ENCODE results near the gene TJP2.

The TJP2 gene

GRCh38 chr9:69264526-69264925 is 90.4 kb downstream of the TJP2 start:
- no peak overlapping the region for H3K4me3 ChIP-seq (ENCODE audit: low read depth, low read length)
- no peak for DNase-seq
- no peaks in the 10 kb centered on the region for H3K9me3 ChIP-seq (ENCODE audit: severe bottlenecking)
- no peak for TF ChIP-seq CTCF (IDR thresholded peaks at IDR 0.05; ENCODE audit: low read depth, low read length)
- no peak overlapping the region for H3K27ac ChIP-seq
- H3K27me3 ChIP-seq (ENCODE audit: insufficient read depth, low read depth, severe bottlenecking): no peaks in the 10 kb centered on the region
- no peaks in the 10 kb centered on the region for H3K36me3 ChIP-seq

- no peak for TF ChIP-seq CTCF (IDR thresholded peaks at IDR 0.05; ENCODE audit: low read depth, low read length)
- no peaks in the 10 kb centered on the region for H3K36me3 ChIP-seq
- no peaks in the 10 kb centered on the region for H3K27me3 ChIP-seq (ENCODE audit: insufficient read depth, low read depth, severe bottlenecking)
- DNase-seq: no peak
- H3K9me3 ChIP-seq (ENCODE audit: severe bottlenecking): no peaks in the 10 kb centered on the region
- H3K27ac ChIP-seq: no peak overlapping the region
- no peak overlapping the region for H3K4me3 ChIP-seq (ENCODE audit: low read depth, low read length)
Observed at GRCh38 chr9:69265891-69266290, 91.8 kb downstream of the TJP2 start.

DNA sequence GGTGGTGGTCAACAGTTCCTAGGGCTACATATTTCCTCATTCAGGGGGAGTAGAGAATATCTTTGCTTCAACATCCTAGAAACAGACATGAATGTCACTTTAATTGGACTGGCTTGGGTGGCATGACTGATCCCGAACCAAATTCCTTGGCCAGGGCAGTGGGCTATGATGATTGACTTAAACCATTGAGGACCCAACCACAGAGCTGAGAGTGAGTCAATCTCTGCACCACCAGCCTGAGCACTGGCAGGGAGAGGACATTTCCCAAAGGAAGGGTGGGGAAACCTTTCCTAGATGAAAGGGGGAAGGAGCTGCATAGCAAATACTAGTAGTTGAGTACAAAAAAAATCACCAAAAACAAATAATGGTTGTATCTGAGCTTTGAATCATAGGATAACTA is 98.1 kb downstream of the TJP2 start:
- no peak for DNase-seq
- H3K27me3 ChIP-seq (ENCODE audit: insufficient read depth, low read depth, severe bottlenecking): no peaks in the 10 kb centered on the region
- TF ChIP-seq CTCF (IDR thresholded peaks at IDR 0.05; ENCODE audit: low read depth, low read length): no peak

DNA sequence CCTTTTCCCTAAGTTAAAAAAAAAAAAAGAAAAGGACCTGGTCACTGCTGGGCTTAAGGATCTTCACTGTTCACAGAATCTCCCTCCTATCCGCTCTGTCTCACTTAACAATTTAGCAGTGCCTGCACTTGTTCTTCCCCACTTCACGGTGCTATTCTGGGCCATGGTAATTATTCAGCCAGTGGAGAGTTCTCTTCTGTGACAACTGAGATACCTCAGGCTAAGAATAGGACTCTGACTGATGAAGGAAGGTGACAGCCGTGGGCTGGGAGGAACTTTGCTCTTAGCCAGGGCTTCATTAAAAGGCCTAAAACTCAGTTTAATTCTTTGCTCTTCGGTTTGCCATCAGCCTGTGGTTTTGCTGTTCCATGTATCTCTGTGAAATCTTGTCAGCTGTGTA is 99.1 kb downstream of the TJP2 start:
- no peak overlapping the region for H3K27ac ChIP-seq
- no peaks in the 10 kb centered on the region for H3K36me3 ChIP-seq
- H3K4me3 ChIP-seq (ENCODE audit: low read depth, low read length): no peak overlapping the region
- TF ChIP-seq CTCF (IDR thresholded peaks at IDR 0.05; ENCODE audit: low read depth, low read length): no peak
- H3K27me3 ChIP-seq (ENCODE audit: insufficient read depth, low read depth, severe bottlenecking): no peaks in the 10 kb centered on the region
- H3K9me3 ChIP-seq (ENCODE audit: severe bottlenecking): peaks cover 3% of the 10 kb centered on the region
- DNase-seq: no peak

More for the DNA sequence above, 98.1 kb downstream of the TJP2 start:
- no peak overlapping the region for H3K27ac ChIP-seq
- H3K4me3 ChIP-seq (ENCODE audit: low read depth, low read length): no peak overlapping the region
- H3K9me3 ChIP-seq (ENCODE audit: severe bottlenecking): no peaks in the 10 kb centered on the region
- H3K36me3 ChIP-seq: no peaks in the 10 kb centered on the region

GRCh38 chr9:69276775-69277174 is 102.7 kb downstream of the TJP2 start:
- no peak overlapping the region for H3K4me3 ChIP-seq (ENCODE audit: low read depth, low read length)
- no peak for DNase-seq
- H3K36me3 ChIP-seq: no peaks in the 10 kb centered on the region
- H3K27ac ChIP-seq: no peak overlapping the region
- no peaks in the 10 kb centered on the region for H3K27me3 ChIP-seq (ENCODE audit: insufficient read depth, low read depth, severe bottlenecking)
- TF ChIP-seq CTCF (IDR thresholded peaks at IDR 0.05; ENCODE audit: low read depth, low read length): no peak
- H3K9me3 ChIP-seq (ENCODE audit: severe bottlenecking): peaks cover 3% of the 10 kb centered on the region

DNA sequence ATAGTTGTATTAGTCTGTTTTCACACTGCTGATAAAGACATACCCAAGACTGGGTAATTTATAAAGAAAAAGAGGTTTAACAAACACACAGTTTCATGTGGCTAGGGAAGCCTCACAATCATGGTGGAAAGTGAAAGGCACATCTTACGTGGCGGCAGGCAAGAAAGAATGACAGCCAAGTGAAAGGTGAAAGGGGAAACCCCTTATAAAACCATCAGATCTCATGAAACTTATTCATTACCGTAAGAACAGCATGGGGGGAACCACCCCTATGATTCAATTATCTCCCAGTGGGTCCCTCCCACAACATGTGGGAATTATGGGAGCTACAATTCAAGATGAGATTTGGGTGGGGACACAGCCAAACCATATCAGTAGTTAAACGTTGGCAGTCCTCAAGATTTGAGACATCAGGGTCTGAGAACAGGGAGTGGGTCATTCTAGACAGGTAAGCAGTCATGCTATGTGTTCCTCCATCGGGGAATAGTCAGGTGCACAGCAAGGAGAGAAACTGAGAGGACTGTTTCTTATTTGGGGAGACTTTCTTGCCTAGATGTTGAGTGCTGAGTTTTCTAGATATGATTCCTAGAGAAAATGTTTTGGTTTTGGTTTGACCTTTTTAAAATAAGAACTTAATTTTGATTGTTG is 105.1 kb downstream of the TJP2 start:
- Histone ChIP-seq H3K4me3 (ENCODE audit: low read depth, low read length) (no peak overlapping the region), H3K36me3 (no peaks in the 10 kb centered on the region), H3K27ac (no peak overlapping the region), H3K9me3 (ENCODE audit: severe bottlenecking) (peaks cover 3% of the 10 kb centered on the region), H3K27me3 (ENCODE audit: insufficient read depth, low read depth, severe bottlenecking) (no peaks in the 10 kb centered on the region)
- no peak for DNase-seq
- no peak for TF ChIP-seq CTCF (IDR thresholded peaks at IDR 0.05; ENCODE audit: low read depth, low read length)

Data from WERI-Rb-1 (cell line).